ENCODE results near the gene SLC25A38.
"Not testable (repeated sequence)": the region's sequence is repeated elsewhere in the genome, so short reads cannot be mapped to it uniquely, and the experiment has no call there.

The SLC25A38 gene, protein sequence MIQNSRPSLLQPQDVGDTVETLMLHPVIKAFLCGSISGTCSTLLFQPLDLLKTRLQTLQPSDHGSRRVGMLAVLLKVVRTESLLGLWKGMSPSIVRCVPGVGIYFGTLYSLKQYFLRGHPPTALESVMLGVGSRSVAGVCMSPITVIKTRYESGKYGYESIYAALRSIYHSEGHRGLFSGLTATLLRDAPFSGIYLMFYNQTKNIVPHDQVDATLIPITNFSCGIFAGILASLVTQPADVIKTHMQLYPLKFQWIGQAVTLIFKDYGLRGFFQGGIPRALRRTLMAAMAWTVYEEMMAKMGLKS

GRCh38 chr3:39383045-39383880, at the start of gene SLC25A38:
TSS of gene SLC25A38 (plus strand) at chr3:39383370. CDS start at chr3:39383725, 355 bp downstream.
- peak; percentile 72 to 75 for DNase-seq

DNA sequence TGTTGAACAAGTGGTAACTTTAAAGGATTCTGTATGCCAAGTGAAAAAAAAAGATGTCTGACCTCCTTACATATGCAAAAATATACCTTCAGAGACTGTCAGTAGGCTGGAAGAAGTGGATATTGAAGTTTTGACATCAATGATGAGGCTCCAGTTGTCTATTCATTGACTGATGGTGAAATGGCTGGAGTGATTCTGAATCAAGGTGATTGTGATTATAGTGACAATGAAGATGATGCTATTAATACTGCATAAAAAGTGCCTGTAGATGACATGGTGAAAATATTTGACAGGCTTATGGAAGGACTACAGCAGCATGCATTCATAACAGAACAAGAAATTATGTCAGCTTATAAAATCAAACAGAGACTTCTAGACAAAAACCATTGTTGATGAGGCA, 49.6 kb upstream of the SLC25A38 start:
- DNase-seq: no peak

DNA sequence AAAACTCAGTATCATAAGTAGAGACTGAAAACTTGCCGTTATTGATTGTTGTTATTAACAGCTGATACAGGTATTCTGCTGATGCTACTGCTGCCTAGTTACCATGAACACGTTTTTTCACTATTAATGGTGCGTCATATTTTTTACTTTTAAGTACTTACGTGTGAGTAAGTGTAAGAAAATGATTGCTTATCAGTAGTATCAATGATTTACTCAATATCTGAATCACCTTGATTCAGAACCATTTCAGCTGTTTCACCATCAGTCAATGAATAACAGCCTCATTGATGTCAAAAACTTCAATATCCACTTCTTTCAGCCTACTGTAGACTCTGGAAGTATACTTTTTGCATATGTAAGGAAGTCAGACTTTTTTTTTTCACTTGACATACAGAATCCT, 49.0 kb upstream of the SLC25A38 start:
- no peak for DNase-seq

- DNase-seq: no peak
These were observed 45.0 kb upstream of the SLC25A38 start for GRCh38 chr3:39338201-39338600.

DNA sequence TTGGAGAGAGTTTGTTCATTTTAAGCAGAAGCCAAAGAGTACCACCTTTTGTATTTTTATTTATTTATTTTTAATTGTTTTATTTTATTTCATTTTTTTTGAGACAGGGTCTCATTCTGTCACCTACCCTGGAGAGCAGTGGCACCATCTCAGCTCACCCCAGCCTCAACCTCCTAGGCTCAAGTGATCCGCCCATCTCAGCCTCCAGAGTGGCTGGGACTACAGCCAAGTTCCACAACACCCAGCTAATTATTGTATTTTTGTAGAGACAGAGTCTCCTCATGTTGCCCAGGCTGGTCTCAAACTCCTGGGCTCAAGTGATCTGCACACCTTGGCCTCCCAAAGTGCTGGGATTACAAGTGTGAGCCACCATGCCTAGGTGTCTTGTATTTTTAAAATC, 44.1 kb upstream of the SLC25A38 start:
- no peak for DNase-seq

GRCh38 chr3:39343076-39343717, 40.0 kb upstream of the SLC25A38 start:
- DNase-seq: no peak

DNA sequence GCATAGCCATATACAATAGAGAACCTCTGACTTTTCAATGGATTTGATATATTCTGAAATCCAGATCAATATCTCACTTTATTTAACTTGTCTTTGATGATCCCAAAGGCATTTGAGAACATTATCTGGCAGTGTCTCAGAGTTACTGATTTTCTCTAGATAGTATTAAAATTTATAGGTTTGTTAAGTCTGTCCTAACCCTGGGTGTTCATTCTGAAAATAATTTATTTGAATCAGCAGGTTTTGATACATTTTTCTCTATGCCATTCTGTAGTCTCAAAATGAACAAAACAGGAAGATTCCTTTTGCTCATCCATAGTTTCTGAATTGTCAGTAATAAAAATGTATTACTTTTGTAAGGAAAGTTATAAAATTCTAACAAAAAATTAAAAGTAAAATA, 39.4 kb upstream of the SLC25A38 start:
- DNase-seq: no peak

- no peak for DNase-seq
These were observed 38.3 kb upstream of the SLC25A38 start for GRCh38 chr3:39344746-39345344.

DNA sequence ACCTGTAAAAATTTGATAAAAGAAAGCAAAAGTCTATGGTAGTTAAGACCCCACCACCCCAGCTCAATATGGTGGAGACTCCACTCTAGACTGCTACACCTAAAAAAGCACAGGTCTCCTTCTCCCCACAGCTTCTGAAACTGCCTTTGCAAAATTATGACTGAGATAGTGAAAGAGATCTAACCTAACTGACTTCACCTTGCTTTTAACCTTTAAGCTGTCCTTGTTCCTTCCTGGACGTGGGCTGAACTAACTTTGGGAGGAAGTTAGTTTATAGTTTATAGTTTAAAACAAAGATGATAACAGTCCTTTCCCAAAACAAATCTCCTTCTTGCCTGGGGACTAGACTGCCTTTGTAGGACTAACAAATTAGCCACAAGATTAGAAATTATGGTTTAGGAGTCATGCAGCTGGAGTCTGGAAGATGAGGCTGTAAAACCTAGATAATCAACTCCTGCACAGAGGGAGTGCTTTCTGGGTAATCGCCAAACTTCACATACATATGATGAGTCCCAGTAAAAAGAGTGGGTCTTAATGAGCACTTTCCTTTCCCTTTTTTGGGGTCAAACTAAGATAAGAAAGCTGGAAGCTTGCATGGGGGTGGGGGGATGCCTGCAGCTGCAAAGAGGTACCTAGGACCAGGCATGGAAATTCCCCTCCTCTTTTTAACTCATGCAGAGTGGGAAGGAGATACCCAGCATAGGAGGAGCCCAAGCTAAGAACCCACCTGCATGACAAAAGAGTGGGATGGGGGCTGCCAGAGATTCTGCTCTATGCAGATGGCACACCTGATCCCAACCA, 36.2 kb upstream of the SLC25A38 start:
- no peak for DNase-seq

DNA sequence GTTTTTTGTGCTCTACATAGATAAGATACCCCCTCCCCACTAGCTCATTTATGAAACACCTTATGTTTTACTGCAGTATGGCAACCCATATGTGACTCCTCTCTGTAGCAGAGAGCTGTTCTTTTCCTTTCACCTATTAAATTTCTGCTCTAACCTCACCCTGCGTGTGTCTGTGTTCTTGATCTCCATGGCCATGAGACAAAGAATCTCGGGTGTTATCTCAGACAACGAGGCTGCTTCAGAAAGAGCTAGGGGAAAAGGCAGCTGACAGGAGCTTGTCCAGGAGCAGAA, 35.6 kb upstream of the SLC25A38 start:
- no peak for DNase-seq

GRCh38 chr3:39349080-39349479, 34.1 kb upstream of the SLC25A38 start:
- DNase-seq: no peak

DNA sequence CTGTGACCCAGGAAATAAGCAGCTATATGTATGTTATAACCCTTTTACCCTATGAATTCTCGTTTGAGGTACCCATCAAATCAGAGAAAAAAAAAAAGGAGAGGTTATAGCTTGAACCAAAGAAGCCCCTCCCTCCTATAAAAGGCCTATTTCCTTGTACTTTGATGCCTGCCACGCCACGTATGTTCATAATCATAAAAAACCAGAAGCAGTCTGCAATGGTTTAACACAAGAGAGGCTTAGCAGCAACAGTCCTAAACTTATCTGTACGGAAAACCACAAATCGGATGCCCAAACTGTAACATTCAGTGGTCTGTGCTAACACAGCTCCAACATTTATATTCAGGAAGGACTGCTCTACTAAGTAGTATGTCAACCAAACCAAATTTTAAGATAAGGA, 32.5 kb upstream of the SLC25A38 start:
- DNase-seq: no peak

DNA sequence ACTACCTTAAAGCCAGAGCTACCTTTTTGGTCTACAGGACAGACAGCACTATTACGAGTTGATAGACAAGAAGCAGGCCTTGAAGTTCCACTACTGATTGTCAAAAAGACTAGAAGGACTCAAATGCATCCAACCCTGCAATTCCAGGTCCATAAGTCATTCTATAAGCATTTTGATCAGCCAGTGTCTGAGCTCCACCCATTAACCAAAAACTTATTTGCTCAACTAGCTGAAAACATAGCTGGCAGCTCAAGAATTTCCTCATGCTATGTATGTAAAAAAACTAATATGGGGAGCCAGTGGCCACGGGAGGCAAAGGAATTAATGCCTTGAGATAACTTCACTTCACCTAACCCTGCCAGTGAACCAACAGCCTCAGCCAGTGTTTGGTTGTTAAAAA, 32.0 kb upstream of the SLC25A38 start:
- DNase-seq: not testable (repeated sequence)

GRCh38 chr3:39353168-39353927, 29.8 kb upstream of the SLC25A38 start:
- DNase-seq: not testable (repeated sequence)

GRCh38 chr3:39358333-39358732, 24.8 kb upstream of the SLC25A38 start:
- no peak for DNase-seq

- DNase-seq: peak; percentile 22 to 38
These were observed 21.8 kb upstream of the SLC25A38 start for GRCh38 chr3:39361252-39361927.

- DNase-seq: no peak
These were observed 21.0 kb upstream of the SLC25A38 start for GRCh38 chr3:39362192-39362591.

DNA sequence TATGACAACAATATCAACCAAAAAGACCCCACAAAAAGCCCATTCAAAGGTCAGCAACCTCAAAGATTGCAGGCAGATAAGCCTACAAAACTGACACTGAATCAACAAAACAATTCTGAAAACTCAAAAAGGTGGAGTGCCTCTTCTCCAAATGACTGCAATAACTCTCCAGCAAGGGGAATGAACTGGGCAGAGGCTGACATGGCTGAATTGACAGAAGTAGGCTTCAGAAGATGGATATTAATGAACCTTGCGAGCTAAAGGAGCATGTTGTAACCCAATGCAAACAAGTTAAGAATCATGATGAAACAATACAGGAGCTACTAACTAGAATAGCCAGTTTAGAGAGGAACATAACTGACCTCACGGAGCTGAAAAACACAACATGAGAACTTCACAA, 20.4 kb upstream of the SLC25A38 start:
- no peak for DNase-seq

GRCh38 chr3:39370450-39370849, 12.7 kb upstream of the SLC25A38 start:
- DNase-seq: not testable (repeated sequence)

- DNase-seq: no peak
These were observed 10.3 kb upstream of the SLC25A38 start for GRCh38 chr3:39372833-39373232.

GRCh38 chr3:39376959-39377634, 6.1 kb upstream of the SLC25A38 start:
- no peak for DNase-seq
